ENCODE data around the gene TBC1D10A.

TBC1D10A gene

GRCh38 chr22:30261134-30261533 is 65.6 kb downstream of the TBC1D10A start:
- Histone ChIP-seq H3K9me3 (ENCODE audit: control insufficient read depth, insufficient read depth, low read depth, low read length) (no peaks in the 10 kb centered on the region), H3K36me3 (ENCODE audit: control insufficient read depth in 2 of 2, insufficient read depth in 1 of 2, low read length in 2 of 2) (no peaks in the 10 kb centered on the region), H3K4me3 (ENCODE audit: low read depth, low read length) (no peak overlapping the region), H3K27ac (ENCODE audit: extremely low read depth, low read depth, low read length) (no peak overlapping the region), H3K4me1 (ENCODE audit: control insufficient read depth, insufficient read depth, low read length) (no peaks in the 10 kb centered on the region)
- ChIA-PET POLR2A (no interaction called here), CTCF (interaction anchor here (0.7 to 3.4 kb wide), 22 partner anchors 11 to 172 kb away, joined by 3 to 26 read pairs (median 4); partner anchors contain the start of gene CASTOR1)
- TF ChIP-seq BCL11B (tag by site-specific recombination; IDR thresholded peaks at IDR 0.05; ENCODE audit: low read depth) (no peak), ZNF777 (tag by site-specific recombination; IDR thresholded peaks at IDR 0.05; ENCODE audit: borderline replicate concordance) (no peak), ZNF16 (tag by site-specific recombination; IDR thresholded peaks at IDR 0.05; ENCODE audit: low read depth) (no peak), AEBP2 (tag by site-specific recombination; IDR thresholded peaks at IDR 0.05; ENCODE audit: borderline replicate concordance) (no peak), ZNF114 (tag by site-specific recombination; IDR thresholded peaks at IDR 0.05) (no peak), ZNF692 (tag by site-specific recombination; IDR thresholded peaks at IDR 0.05) (no peak), ZNF660 (tag by site-specific recombination; IDR thresholded peaks at IDR 0.05) (no peak), ZSCAN23 (tag by site-specific recombination; IDR thresholded peaks at IDR 0.05) (no peak), ZBTB7A (tag by site-specific recombination; IDR thresholded peaks at IDR 0.05; ENCODE audit: low read depth) (no peak)
- TF ChIP-seq, protein P1, sequence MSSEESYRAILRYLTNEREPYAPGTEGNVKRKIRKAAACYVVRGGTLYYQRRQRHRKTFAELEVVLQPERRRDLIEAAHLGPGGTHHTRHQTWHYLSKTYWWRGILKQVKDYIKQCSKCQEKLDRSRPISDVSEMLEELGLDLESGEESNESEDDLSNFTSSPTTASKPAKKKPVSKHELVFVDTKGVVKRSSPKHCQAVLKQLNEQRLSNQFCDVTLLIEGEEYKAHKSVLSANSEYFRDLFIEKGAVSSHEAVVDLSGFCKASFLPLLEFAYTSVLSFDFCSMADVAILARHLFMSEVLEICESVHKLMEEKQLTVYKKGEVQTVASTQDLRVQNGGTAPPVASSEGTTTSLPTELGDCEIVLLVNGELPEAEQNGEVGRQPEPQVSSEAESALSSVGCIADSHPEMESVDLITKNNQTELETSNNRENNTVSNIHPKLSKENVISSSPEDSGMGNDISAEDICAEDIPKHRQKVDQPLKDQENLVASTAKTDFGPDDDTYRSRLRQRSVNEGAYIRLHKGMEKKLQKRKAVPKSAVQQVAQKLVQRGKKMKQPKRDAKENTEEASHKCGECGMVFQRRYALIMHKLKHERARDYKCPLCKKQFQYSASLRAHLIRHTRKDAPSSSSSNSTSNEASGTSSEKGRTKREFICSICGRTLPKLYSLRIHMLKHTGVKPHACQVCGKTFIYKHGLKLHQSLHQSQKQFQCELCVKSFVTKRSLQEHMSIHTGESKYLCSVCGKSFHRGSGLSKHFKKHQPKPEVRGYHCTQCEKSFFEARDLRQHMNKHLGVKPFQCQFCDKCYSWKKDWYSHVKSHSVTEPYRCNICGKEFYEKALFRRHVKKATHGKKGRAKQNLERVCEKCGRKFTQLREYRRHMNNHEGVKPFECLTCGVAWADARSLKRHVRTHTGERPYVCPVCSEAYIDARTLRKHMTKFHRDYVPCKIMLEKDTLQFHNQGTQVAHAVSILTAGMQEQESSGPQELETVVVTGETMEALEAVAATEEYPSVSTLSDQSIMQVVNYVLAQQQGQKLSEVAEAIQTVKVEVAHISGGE (tag by site-specific recombination; conservative IDR thresholded peaks at IDR 0.05; ENCODE audit: low read depth) = no peak
- TF ChIP-seq, protein P2, sequence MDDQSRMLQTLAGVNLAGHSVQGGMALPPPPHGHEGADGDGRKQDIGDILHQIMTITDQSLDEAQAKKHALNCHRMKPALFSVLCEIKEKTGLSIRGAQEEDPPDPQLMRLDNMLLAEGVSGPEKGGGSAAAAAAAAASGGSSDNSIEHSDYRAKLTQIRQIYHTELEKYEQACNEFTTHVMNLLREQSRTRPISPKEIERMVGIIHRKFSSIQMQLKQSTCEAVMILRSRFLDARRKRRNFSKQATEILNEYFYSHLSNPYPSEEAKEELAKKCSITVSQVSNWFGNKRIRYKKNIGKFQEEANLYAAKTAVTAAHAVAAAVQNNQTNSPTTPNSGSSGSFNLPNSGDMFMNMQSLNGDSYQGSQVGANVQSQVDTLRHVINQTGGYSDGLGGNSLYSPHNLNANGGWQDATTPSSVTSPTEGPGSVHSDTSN (CRISPR knock-in tag; IDR thresholded peaks at IDR 0.05) = no peak
- TF ChIP-seq, protein P3, sequence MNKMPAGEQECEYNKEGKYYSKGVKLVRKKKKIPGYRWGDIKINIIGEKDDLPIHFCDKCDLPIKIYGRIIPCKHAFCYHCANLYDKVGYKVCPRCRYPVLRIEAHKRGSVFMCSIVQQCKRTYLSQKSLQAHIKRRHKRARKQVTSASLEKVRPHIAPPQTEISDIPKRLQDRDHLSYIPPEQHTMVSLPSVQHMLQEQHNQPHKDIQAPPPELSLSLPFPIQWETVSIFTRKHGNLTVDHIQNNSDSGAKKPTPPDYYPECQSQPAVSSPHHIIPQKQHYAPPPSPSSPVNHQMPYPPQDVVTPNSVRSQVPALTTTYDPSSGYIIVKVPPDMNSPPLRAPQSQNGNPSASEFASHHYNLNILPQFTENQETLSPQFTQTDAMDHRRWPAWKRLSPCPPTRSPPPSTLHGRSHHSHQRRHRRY (tag by site-specific recombination; IDR thresholded peaks at IDR 0.05) = no peak
- TF ChIP-seq, protein P4, sequence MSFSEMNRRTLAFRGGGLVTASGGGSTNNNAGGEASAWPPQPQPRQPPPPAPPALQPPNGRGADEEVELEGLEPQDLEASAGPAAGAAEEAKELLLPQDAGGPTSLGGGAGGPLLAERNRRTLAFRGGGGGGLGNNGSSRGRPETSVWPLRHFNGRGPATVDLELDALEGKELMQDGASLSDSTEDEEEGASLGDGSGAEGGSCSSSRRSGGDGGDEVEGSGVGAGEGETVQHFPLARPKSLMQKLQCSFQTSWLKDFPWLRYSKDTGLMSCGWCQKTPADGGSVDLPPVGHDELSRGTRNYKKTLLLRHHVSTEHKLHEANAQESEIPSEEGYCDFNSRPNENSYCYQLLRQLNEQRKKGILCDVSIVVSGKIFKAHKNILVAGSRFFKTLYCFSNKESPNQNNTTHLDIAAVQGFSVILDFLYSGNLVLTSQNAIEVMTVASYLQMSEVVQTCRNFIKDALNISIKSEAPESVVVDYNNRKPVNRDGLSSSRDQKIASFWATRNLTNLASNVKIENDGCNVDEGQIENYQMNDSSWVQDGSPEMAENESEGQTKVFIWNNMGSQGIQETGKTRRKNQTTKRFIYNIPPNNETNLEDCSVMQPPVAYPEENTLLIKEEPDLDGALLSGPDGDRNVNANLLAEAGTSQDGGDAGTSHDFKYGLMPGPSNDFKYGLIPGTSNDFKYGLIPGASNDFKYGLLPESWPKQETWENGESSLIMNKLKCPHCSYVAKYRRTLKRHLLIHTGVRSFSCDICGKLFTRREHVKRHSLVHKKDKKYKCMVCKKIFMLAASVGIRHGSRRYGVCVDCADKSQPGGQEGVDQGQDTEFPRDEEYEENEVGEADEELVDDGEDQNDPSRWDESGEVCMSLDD (tag by site-specific recombination; IDR thresholded peaks at IDR 0.05) = no peak
